ENCODE measurements around the gene SMURF2. TPM values are rescaled to one million over a fixed set of nuclear protein-coding genes. Genes with fewer than 3 reads are reported as not detected.

SMURF2 gene
- total and polyA plus RNA-seq, 10 of the 15 experiments (the other 5 are each of a cell fraction or from before 2014, with no cell fraction given) = 2.8 to 13.4 (median 7.5) TPM

- intact Hi-C loops (cut with micrococcal nuclease; ENCODE audit: unreplicated experiment) = no loop called here
- no TSS peak for BruUV-seq (replicated peaks)
- Histone ChIP-seq H4K20me1 (ENCODE audit: control insufficient read depth, insufficient read depth) (no peaks in the 10 kb centered on the region), H2AFZ (ENCODE audit: control insufficient read depth, low read depth, low read length) (no peak overlapping the region), H3K9me3 (replicated peaks; ENCODE audit: control insufficient read depth, insufficient read depth, low read length) (no peaks in the 10 kb centered on the region), H3K36me3 (ENCODE audit: control insufficient read depth in 2 of 2, insufficient read depth in 2 of 2, low read length in 1 of 2) (no peaks in the 10 kb centered on the region), H3K4me2 (ENCODE audit: control insufficient read depth, insufficient read depth) (no peak overlapping the region), H3K4me1 (ENCODE audit: control insufficient read depth, insufficient read depth, low read length) (no peaks in the 10 kb centered on the region), H3K79me2 (ENCODE audit: control insufficient read depth, insufficient read depth, low read length) (no peaks in the 10 kb centered on the region), H3K9ac (ENCODE audit: control insufficient read depth, insufficient read depth, low read length) (no peak overlapping the region), H3K27ac (ENCODE audit: control insufficient read depth, insufficient read depth) (no peak overlapping the region), H3K4me3 (no peak overlapping the region), H3K27me3 (replicated peaks in 1 of 2; ENCODE audit: control insufficient read depth in 2 of 2, insufficient read depth in 2 of 2, low read length in 1 of 2) (no peaks in the 10 kb centered on the region)
- ATAC-seq (no peak), FAIRE-seq (no peak), DNase-seq (ENCODE audit: low read depth, low spot score) (no peak)
- SMC1A ChIA-PET (ENCODE audit: uncharacterized antibody, unreplicated experiment) = interaction anchor here (1.1 kb wide), 1 partner anchor 76 kb away, joined by 5 read pairs; no protein-coding TSS in a partner anchor
- CTCF ChIA-PET = interaction anchor here (0.7 kb wide), 1 partner anchor 362 kb away, joined by 4 read pairs; no protein-coding TSS in a partner anchor
- in situ Hi-C loops (cut with MboI) = no loop called here
- RAD21 ChIA-PET (ENCODE audit: unreplicated experiment) = no interaction called here
- WGBS (ENCODE audit: insufficient coverage, insufficient replicate concordance, low lambda C conversion rate, missing lambda C conversion rate) = 62% methylated on average over 10 of the region's 10 CpGs
- TF ChIP-seq BCL3 (IDR thresholded peaks at IDR 0.05; ENCODE audit: borderline replicate concordance, insufficient read depth, low read depth, low read length, poor library complexity, severe bottlenecking) = peak; percentile 64
- TF ChIP-seq TCF7 (IDR thresholded peaks at IDR 0.05; ENCODE audit: borderline replicate concordance) = no peak
- POLR2A ChIA-PET = no interaction called here
Measured at GRCh38 chr17:64679710-64680216, 17.7 kb upstream of the SMURF2 start.

GRCh38 chr17:64676763-64677162 lies 14.7 kb upstream of the SMURF2 start:
- H3K36me3 ChIP-seq (ENCODE audit: control insufficient read depth in 2 of 2, insufficient read depth in 2 of 2, low read length in 1 of 2) = no peaks in the 10 kb centered on the region
- RAD21 ChIA-PET (ENCODE audit: unreplicated experiment) = interaction anchor here (0.6 kb wide), 1 partner anchor 103 kb away, joined by 6 read pairs; no protein-coding TSS in a partner anchor
- intact Hi-C loops (cut with micrococcal nuclease; ENCODE audit: unreplicated experiment) = no loop called here
- no peak for DNase-seq (ENCODE audit: low read depth, low spot score)
- no peak for ATAC-seq
- no peak overlapping the region for H3K4me2 ChIP-seq (ENCODE audit: control insufficient read depth, insufficient read depth)
- H3K79me2 ChIP-seq (ENCODE audit: control insufficient read depth, insufficient read depth, low read length) = no peaks in the 10 kb centered on the region
- in situ Hi-C loops (cut with MboI) = no loop called here
- WGBS (ENCODE audit: insufficient coverage, insufficient replicate concordance, low lambda C conversion rate, missing lambda C conversion rate) = 17% methylated on average over 3 of the region's 3 CpGs
- H4K20me1 ChIP-seq (ENCODE audit: control insufficient read depth, insufficient read depth) = no peaks in the 10 kb centered on the region
- H3K27ac ChIP-seq (ENCODE audit: control insufficient read depth, insufficient read depth) = no peak overlapping the region
- H2AFZ ChIP-seq (ENCODE audit: control insufficient read depth, low read depth, low read length) = no peak overlapping the region
- H3K9me3 ChIP-seq (replicated peaks; ENCODE audit: control insufficient read depth, insufficient read depth, low read length) = no peaks in the 10 kb centered on the region
- H3K4me1 ChIP-seq (ENCODE audit: control insufficient read depth, insufficient read depth, low read length) = no peaks in the 10 kb centered on the region
- no peak for FAIRE-seq
- POLR2A ChIA-PET = interaction anchor here (0.7 kb wide), 1 partner anchor 221 kb away, joined by 3 read pairs; no protein-coding TSS in a partner anchor
- SMC1A ChIA-PET (ENCODE audit: uncharacterized antibody, unreplicated experiment) = no interaction called here
- no TSS peak for BruUV-seq (replicated peaks)
- CTCF ChIA-PET = no interaction called here
- no peak overlapping the region for H3K9ac ChIP-seq (ENCODE audit: control insufficient read depth, insufficient read depth, low read length)
- H3K4me3 ChIP-seq = no peak overlapping the region
- H3K27me3 ChIP-seq (replicated peaks in 1 of 2; ENCODE audit: control insufficient read depth in 2 of 2, insufficient read depth in 2 of 2, low read length in 1 of 2) = no peaks in the 10 kb centered on the region
- TF ChIP-seq CBX3 (IDR thresholded peaks at IDR 0.05; ENCODE audit: borderline replicate concordance, low read depth) (no peak), ASH2L (IDR thresholded peaks at IDR 0.05; ENCODE audit: borderline replicate concordance, low read depth) (no peak), FOXK2 (IDR thresholded peaks at IDR 0.05) (no peak), EZH2 (IDR thresholded peaks at IDR 0.05; ENCODE audit: borderline replicate concordance, control insufficient read depth, low read depth, low read length) (no peak), BCL3 (IDR thresholded peaks at IDR 0.05; ENCODE audit: borderline replicate concordance, insufficient read depth, low read depth, low read length, poor library complexity, severe bottlenecking) (no peak), HDAC6 (IDR thresholded peaks at IDR 0.05; ENCODE audit: unreplicated experiment) (no peak), ESRRA (IDR thresholded peaks at IDR 0.05; ENCODE audit: low read length) (no peak), ZNF274 (IDR thresholded peaks at IDR 0.05; ENCODE audit: insufficient read depth, insufficient read length) (no peak), BHLHE40 (IDR thresholded peaks at IDR 0.05; ENCODE audit: borderline replicate concordance in 1 of 2, low read depth in 2 of 2, low read length in 1 of 2) (no peak), RCOR1 (conservative IDR thresholded peaks at IDR 0.05; ENCODE audit: low read depth, low read length) (no peak), IRF5 (IDR thresholded peaks at IDR 0.05; ENCODE audit: borderline replicate concordance) (no peak)
